ENCODE results near the gene RUBCN. TPM values are rescaled to one million over a fixed set of nuclear protein-coding genes. Genes with fewer than 3 reads are reported as not detected.

RUBCN gene
- total RNA-seq, 1 donor from 2014 or later, result 217 TPM

DNA sequence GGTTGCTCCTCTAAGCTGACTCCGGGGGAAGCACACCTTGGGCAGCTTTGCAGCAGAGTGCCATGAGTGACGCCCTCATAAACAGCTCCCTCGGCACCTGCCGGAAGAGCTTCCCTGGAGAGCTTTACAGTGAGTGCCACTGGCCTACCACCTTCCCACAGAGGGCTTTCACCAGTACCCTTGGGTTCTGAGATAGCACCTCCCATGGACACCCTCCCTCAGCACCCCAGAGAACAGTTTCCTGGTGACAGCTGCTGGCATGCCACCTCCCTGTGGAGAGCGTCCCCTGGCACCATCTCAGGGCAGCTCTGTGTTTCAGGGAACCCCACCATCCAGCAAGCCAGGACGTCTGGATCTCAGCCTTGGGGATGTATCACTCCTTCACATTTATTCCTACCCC is 49.1 kb downstream of the RUBCN start:
- peaks cover 90% of the 10 kb centered on the region for H3K36me3 Mint-ChIP-seq (ENCODE audit: low read depth)
- no peak for ATAC-seq (ENCODE audit: low read depth)

DNA sequence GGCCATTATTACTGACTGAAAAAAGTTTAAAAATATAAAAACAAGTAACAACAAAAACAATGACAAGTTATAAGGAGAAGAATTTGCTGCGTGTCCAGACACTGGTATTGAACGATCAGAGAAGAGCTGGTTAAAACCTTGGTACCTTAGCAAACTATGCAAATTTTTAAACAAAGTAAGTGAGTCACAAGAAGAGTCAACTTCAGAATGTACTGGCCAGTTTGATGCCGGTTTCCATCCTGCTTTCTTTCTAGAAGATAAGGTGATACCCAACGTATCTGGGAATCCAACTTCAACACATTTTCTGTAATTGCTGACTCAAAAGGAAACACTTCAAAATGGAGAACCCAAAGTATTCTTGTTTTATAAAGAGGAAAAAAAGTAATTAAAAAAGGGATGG is 49.8 kb downstream of the RUBCN start:
- H3K36me3 Mint-ChIP-seq (ENCODE audit: low read depth), result peaks cover 90% of the 10 kb centered on the region
- H3K4me3 Mint-ChIP-seq, result no peak overlapping the region
- no peak overlapping the region for H3K27ac Mint-ChIP-seq
- DNase-seq (no peak), ATAC-seq (ENCODE audit: low read depth) (no peak)
- intact Hi-C loops (cut with micrococcal nuclease), result no loop called here
- no peaks in the 10 kb centered on the region for H3K27me3 Mint-ChIP-seq
- H3K4me1 Mint-ChIP-seq, result peaks cover 6% of the 10 kb centered on the region
- H3K9me3 Mint-ChIP-seq, result no peaks in the 10 kb centered on the region
- TF ChIP-seq, protein P1, sequence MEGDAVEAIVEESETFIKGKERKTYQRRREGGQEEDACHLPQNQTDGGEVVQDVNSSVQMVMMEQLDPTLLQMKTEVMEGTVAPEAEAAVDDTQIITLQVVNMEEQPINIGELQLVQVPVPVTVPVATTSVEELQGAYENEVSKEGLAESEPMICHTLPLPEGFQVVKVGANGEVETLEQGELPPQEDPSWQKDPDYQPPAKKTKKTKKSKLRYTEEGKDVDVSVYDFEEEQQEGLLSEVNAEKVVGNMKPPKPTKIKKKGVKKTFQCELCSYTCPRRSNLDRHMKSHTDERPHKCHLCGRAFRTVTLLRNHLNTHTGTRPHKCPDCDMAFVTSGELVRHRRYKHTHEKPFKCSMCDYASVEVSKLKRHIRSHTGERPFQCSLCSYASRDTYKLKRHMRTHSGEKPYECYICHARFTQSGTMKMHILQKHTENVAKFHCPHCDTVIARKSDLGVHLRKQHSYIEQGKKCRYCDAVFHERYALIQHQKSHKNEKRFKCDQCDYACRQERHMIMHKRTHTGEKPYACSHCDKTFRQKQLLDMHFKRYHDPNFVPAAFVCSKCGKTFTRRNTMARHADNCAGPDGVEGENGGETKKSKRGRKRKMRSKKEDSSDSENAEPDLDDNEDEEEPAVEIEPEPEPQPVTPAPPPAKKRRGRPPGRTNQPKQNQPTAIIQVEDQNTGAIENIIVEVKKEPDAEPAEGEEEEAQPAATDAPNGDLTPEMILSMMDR (IDR thresholded peaks at IDR 0.05), result no peak
- CTCF ChIA-PET, result no interaction called here
- POLR2A ChIA-PET, result interaction anchor here (0.7 to 1.8 kb wide), 4 partner anchors 13 to 49 kb away, joined by 3 to 8 read pairs (median 5); partner anchors contain the start of gene RUBCN

More for the DNA sequence above, 49.1 kb downstream of the RUBCN start:
- TF ChIP-seq, protein P1 (IDR thresholded peaks at IDR 0.05), result no peak
- DNase-seq, result no peak
- Mint-ChIP-seq H3K4me3 (no peak overlapping the region), H3K9me3 (no peaks in the 10 kb centered on the region), H3K27me3 (no peaks in the 10 kb centered on the region), H3K4me1 (peaks cover 6% of the 10 kb centered on the region), H3K27ac (peak overlapping the region; percentile 12)
- CTCF ChIA-PET, result no interaction called here
- POLR2A ChIA-PET, result interaction anchor here (1.2 to 1.3 kb wide), 2 partner anchors 36 to 49 kb away, joined by 3 to 4 read pairs; partner anchors contain the start of gene RUBCN
- intact Hi-C loops (cut with micrococcal nuclease), result no loop called here

DNA sequence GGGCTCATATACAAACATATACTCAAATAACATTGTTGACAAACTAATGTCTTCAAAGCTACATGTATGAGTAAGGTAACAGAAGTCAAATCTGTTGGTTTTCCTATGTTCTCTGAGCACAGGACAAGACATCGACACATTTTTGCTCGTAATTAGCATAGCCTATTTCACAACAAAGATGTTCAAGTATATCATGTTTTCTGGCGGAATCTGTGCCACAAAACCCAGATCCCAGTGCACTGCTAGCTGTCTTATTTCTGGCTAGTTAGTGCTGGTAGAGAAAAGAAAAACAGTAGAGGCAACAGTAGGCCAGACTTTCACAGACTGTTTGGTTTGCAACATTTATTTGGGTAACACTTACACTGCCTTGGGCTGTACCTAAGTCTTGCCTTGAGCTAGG is 51.2 kb downstream of the RUBCN start:
- no peak for DNase-seq
- H3K27ac Mint-ChIP-seq, result no peak overlapping the region
- intact Hi-C loops (cut with micrococcal nuclease), result no loop called here

DNA sequence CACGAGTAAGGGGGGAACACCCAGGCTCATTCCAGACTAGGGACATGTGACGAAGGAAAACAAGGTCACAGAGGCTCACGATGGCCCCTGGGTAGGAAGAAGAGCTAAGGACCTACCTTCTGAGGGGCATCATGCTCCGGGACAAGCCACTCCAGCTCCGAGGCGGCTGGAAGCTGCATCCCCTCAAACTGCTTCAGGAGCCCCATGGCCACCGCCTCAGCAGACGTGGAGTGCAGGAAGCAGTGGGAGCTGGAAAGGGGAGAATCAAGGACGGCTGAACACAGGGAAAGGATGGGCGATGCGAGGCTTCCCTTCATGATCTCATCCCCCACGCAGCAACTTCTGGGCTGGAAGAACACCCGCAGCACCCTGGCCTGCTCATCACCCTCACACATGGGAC is 53.5 kb downstream of the RUBCN start:
- intact Hi-C loops (cut with micrococcal nuclease), result no loop called here
- ChIA-PET POLR2A (no interaction called here), CTCF (no interaction called here)
- DNase-seq (no peak), ATAC-seq (ENCODE audit: low read depth) (no peak)
- Mint-ChIP-seq H3K4me1 (peaks cover 6% of the 10 kb centered on the region), H3K27me3 (no peaks in the 10 kb centered on the region), H3K36me3 (ENCODE audit: low read depth) (peaks cover 74% of the 10 kb centered on the region), H3K4me3 (no peak overlapping the region), H3K27ac (no peak overlapping the region), H3K9me3 (no peaks in the 10 kb centered on the region)
- TF ChIP-seq, protein P1 (IDR thresholded peaks at IDR 0.05), result no peak

More for the DNA sequence above, 51.2 kb downstream of the RUBCN start:
- Mint-ChIP-seq H3K4me3 (no peak overlapping the region), H3K4me1 (peaks cover 6% of the 10 kb centered on the region), H3K9me3 (no peaks in the 10 kb centered on the region), H3K27me3 (no peaks in the 10 kb centered on the region), H3K36me3 (ENCODE audit: low read depth) (peaks cover 87% of the 10 kb centered on the region)
- TF ChIP-seq, protein P1 (IDR thresholded peaks at IDR 0.05), result no peak
- CTCF ChIA-PET, result no interaction called here
- no peak for ATAC-seq (ENCODE audit: low read depth)
- POLR2A ChIA-PET, result interaction anchor here (0.7 to 1.8 kb wide), 3 partner anchors 9 to 51 kb away, joined by 3 to 8 read pairs (median 3); no protein-coding TSS in a partner anchor

DNA sequence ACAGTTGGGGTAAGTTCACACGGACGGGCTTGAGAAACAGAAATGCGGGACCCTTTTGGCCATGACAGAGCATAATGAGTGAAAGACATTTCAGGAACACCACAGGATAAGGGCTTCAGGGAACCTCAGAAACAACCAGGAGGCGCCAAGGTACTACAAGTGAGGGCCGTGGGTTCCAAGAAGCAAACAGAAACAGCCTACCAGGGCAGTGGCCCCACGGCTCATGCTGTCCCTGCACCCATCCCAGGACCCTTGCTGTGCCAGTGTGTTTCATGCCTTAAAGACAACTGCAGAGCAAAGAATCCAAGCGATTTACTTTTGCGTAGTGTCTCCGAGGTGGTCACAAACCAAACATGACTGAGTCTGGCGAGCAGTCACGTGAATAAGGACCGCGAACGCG is 54.0 kb downstream of the RUBCN start:
- no peaks in the 10 kb centered on the region for H3K9me3 Mint-ChIP-seq
- ChIA-PET CTCF (no interaction called here), POLR2A (no interaction called here)
- intact Hi-C loops (cut with micrococcal nuclease), result no loop called here
- H3K27ac Mint-ChIP-seq, result no peak overlapping the region
- ATAC-seq (ENCODE audit: low read depth), result no peak
- peaks cover 74% of the 10 kb centered on the region for H3K36me3 Mint-ChIP-seq (ENCODE audit: low read depth)
- H3K27me3 Mint-ChIP-seq, result no peaks in the 10 kb centered on the region
- TF ChIP-seq, protein P1 (IDR thresholded peaks at IDR 0.05), result no peak
- DNase-seq, result no peak
- H3K4me3 Mint-ChIP-seq, result no peak overlapping the region
- peaks cover 5% of the 10 kb centered on the region for H3K4me1 Mint-ChIP-seq

All from activated B cell treated with CpG ODN at 0.5 μM for 24 hours (primary cell).